LNCAP (cell line): ENCODE measurements around the gene FGF2.

Experiments used
- TF ChIP-seq, protein P1 (sequence below): fragments of 450-650 bp; IDR thresholded peaks from 2 replicates; pipeline ENCODE4 v1.5.1; 2017; ENCODE audit warnings: mild to moderate bottlenecking

FGF2 gene

DNA sequence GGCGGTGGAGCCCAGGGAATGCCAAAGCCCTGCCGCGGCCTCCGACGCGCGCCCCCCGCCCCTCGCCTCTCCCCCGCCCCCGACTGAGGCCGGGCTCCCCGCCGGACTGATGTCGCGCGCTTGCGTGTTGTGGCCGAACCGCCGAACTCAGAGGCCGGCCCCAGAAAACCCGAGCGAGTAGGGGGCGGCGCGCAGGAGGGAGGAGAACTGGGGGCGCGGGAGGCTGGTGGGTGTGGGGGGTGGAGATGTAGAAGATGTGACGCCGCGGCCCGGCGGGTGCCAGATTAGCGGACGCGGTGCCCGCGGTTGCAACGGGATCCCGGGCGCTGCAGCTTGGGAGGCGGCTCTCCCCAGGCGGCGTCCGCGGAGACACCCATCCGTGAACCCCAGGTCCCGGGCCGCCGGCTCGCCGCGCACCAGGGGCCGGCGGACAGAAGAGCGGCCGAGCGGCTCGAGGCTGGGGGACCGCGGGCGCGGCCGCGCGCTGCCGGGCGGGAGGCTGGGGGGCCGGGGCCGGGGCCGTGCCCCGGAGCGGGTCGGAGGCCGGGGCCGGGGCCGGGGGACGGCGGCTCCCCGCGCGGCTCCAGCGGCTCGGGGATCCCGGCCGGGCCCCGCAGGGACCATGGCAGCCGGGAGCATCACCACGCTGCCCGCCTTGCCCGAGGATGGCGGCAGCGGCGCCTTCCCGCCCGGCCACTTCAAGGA lies at the start of gene FGF2:
TSS of gene FGF2 (plus strand) at position 279 of the 705 bp plus-strand sequence. CDS start at position 623, 344 bp downstream.
- TF ChIP-seq, protein P1, sequence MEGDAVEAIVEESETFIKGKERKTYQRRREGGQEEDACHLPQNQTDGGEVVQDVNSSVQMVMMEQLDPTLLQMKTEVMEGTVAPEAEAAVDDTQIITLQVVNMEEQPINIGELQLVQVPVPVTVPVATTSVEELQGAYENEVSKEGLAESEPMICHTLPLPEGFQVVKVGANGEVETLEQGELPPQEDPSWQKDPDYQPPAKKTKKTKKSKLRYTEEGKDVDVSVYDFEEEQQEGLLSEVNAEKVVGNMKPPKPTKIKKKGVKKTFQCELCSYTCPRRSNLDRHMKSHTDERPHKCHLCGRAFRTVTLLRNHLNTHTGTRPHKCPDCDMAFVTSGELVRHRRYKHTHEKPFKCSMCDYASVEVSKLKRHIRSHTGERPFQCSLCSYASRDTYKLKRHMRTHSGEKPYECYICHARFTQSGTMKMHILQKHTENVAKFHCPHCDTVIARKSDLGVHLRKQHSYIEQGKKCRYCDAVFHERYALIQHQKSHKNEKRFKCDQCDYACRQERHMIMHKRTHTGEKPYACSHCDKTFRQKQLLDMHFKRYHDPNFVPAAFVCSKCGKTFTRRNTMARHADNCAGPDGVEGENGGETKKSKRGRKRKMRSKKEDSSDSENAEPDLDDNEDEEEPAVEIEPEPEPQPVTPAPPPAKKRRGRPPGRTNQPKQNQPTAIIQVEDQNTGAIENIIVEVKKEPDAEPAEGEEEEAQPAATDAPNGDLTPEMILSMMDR, result no peak

DNA sequence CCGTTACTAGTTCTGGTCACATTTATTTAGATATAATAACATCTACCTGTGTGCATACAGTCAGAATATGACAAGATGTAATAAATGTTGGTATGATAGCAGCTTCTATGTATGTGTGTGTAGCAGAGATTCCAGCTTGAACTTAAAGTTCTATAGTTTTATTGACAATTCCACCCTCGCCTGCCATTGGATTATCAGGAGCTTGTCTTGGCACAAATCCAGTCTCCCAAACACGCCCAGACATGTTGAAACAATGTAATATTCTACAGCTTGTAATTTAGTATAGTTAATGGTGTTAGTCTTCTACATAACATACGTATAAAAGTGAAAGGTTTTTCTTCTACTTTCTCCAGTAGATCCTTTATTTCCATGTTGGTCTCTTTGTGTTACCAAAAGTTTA lies 49.7 kb upstream of the FGF2 start:
- TF ChIP-seq, protein P1, result no peak

DNA sequence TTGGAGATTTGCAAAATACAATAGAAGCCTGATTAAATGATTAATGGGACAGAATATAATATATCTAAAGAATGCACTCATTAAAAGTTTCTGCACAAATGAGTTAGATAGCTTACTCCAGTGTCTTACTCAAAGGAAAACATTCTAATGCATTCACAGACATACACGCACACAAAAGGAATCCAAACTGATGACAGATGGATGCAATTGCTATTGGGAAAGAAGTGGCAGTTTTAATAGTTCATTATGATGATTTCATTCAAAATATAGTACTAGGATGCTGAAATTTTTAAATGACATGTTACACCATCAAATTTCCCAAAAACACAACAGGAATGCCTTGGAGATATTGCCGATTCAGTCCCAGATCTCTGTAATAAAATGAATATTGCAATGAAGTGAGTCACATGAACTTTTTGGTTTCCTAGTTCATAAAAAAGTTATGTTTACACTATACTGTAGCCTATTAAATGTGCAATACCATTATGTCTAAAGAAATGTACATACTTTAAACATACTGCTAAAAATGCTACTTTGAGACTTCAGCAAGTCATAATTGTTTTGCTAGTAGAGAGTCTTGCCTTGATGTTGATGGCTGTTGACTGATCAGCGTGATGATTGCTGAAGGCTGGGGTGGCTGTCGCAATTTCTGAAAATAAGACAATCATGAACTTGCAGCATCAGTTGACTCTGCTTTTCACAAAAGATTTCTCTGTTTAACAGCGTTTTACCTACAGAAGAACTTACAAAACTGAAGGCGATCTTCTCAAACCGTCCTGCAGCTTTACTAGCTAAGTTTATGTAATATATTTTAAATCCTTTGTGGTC lies 48.6 kb upstream of the FGF2 start:
- TF ChIP-seq, protein P1, result no peak

DNA sequence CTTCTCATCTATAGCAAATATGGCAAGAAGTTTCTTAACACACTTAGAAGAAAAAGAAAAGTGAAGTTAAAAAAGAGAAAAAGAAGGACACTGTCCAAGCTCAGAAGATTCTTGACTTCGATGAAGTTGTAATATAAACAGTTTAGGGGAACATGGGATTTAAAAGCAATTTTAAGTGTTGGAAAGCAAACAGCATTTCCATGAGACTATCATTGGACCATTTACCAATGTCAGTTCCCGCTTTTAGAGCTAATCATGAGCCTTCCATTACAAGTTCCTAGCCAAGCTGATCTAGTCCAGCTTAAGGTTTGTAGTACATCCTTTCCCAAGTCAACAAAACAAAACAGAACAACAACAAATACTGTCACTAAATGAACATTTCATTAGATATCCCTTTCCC lies 45.1 kb upstream of the FGF2 start:
- TF ChIP-seq, protein P1, result no peak

DNA sequence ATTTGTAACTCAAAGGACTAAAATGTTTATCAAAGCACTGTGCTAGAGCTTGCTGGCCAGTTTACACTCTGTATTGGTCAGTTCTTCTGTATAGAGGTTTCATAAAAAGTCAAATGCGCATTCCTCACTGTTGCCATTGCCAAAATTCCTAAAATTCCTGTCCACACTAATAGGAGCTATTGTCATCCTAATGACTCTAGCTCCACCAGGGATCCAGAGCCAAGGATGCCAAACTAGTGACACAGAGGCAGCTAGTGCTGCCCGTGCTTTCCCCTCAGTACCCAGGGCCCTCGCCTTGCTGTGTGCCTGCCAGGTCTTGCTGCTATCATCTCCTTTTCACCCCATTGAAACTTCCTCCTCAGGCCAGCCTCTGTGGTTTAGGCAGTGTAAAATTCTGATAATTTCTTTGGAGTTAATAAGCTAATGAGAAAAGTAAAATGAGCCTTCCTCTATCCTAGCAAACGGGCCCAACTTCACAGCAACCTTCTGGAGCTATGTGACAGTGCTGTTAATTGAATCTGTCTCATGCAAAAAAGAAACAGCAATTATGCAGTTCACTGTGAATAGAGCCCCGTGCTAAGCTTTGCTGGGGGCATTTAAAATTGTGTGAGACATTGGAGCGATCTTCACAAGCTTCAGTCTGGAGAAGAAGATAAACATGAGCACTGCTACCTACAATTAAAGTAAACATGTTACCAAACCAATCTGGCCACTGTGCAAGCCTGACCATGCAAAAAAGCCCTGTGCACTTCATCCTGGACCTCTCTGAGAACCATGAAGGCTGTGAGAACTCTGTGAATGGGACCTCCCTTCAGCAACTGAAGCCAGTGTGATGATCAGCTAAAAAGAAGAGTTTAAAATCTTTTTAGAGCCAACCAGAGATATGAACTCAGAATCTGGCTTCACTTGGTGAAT lies 43.1 kb upstream of the FGF2 start:
- TF ChIP-seq, protein P1, result no peak

DNA sequence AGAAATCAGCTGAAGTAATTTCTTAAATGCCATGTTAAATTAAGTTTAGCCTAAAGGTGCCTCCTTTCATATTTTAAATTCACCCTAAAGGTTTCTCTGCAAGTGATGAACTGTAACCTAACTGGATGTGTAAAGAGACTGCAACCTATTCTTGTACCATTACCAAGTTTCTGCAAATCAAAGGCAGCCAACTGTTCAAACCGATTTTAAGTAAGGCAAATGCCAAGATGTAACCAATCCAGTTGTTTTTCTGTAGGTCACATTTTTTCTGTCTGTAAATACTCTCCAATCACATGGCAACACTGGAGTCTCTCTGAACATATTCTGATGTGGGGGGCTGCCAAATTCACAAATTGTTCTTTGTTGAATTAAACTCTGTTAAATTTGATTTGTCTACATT lies 42.4 kb upstream of the FGF2 start:
- TF ChIP-seq, protein P1, result no peak

DNA sequence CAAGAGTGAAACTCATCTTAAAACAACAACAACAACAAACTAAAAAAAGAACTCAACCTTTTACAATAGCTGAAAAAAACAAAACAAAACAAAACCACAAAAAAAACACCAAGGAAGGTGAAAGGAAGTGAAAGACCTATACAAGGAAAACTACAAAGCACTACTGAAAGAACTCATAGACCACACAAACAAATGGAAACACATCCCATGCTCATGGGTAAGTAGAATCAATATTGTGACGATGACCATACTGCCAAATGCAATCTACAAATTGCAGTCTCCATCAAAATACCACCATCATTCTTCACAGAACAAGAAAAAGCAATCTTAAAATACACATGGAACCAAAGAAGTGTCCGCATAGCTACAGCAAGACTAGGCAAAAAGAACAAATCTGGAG lies 41.5 kb upstream of the FGF2 start:
- TF ChIP-seq, protein P1, result no peak
